ES-I3 (cell line): ENCODE data around the gene SNUPN.
"Not testable (repeated sequence)": the region's sequence is repeated elsewhere in the genome, so short reads cannot be mapped to it uniquely, and the experiment has no call there.

Experiments used
- H3K36me3 ChIP-seq: 2 replicates; pipeline ENCODE4 v1.6.1; 2013; ENCODE audit warnings: mild to moderate bottlenecking, low read length, control low read depth, moderate library complexity; ENCODE audit not compliant: insufficient read depth
- H3K4me1 ChIP-seq: 2 replicates; pipeline ENCODE4 v1.6.1; 2013; ENCODE audit warnings: mild to moderate bottlenecking, control low read depth, low read length; ENCODE audit not compliant: insufficient read depth
- H3K9ac ChIP-seq: 2 replicates; pipeline ENCODE4 v1.6.1; 2013; ENCODE audit warnings: low read depth, mild to moderate bottlenecking, low read length, moderate library complexity
- H3K9me3 ChIP-seq: 2 replicates; pipeline ENCODE4 v1.6.1; 2013; ENCODE audit warnings: mild to moderate bottlenecking, low read length, moderate library complexity; ENCODE audit not compliant: control insufficient read depth, insufficient read depth

The SNUPN gene

GRCh38 chr15:75561888-75562287 is 63.6 kb downstream of the SNUPN start:
- peaks cover 4% of the 10 kb centered on the region for H3K4me1 ChIP-seq
- no peaks in the 10 kb centered on the region for H3K9me3 ChIP-seq
- no peaks in the 10 kb centered on the region for H3K36me3 ChIP-seq
- no peak overlapping the region for H3K9ac ChIP-seq

GRCh38 chr15:75559360-75559759 is 66.2 kb downstream of the SNUPN start:
- not testable (repeated sequence) for H3K4me1 ChIP-seq, H3K9ac ChIP-seq, H3K9me3 ChIP-seq, H3K36me3 ChIP-seq

DNA sequence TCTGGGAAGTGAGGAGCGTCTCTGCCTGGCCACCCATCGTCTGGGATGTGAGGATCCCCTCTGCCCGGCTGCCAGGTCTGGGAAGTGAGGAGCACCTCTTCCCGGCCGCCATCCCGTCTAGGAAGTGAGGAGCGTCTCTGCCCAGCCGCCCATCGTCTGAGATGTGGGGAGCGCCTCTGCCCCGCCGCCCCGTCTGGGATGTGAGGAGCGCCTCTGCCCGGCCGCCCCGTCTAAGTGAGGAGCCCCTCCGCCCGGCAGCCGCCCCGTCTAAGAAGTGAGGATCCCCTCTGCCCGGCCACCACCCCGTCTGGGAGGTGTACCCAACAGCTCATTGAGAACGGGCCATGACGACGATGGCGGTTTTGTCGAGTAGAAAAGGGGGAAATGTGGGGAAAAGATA is 66.6 kb downstream of the SNUPN start:
- H3K4me1 ChIP-seq, H3K9me3 ChIP-seq, H3K36me3 ChIP-seq, H3K9ac ChIP-seq: not testable (repeated sequence)

DNA sequence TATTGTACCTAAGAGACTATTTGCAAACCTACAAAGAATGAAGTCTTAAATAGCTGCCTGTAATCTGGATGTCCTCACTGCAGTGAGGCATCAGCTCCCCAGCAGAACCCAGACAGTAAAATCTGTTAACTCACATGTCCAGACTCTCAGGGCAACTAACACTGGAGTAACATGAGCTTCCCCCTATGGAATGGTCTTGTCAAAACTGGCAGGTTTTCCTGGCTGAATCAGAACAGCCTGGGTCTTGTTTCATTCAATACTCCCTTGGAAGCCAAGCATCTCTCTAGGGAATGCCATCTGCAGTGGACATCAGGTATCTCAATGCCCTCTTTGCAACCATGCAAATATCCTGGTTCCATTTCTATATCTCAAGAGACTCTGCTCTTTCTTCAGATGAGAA is 70.8 kb downstream of the SNUPN start:
- H3K36me3 ChIP-seq: no peaks in the 10 kb centered on the region
- no peaks in the 10 kb centered on the region for H3K4me1 ChIP-seq
- no peak overlapping the region for H3K9ac ChIP-seq
- H3K9me3 ChIP-seq: no peaks in the 10 kb centered on the region

- no peaks in the 10 kb centered on the region for H3K4me1 ChIP-seq
- H3K9me3 ChIP-seq: no peaks in the 10 kb centered on the region
- no peaks in the 10 kb centered on the region for H3K36me3 ChIP-seq
- no peak overlapping the region for H3K9ac ChIP-seq
These were observed 71.9 kb downstream of the SNUPN start for GRCh38 chr15:75553659-75554058.

DNA sequence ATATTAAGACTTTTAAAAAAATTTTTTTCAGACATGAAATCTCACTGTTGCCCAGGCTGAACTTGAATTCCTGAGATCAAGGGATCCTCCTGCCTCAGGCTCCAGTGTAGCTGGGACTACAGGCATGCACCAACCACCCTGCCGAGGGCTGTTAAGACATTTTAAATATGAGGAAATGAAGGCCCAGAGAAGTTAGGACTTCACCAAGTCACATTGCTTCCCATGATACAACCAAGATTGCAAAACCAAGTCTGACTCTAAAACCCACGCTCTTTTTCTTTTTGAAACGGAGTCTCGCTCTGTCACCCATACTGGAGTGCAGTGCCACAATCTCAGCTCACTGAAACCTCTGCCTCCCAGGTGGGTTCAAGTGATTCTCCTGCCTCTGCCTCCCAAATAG is 74.4 kb downstream of the SNUPN start:
- no peaks in the 10 kb centered on the region for H3K4me1 ChIP-seq
- H3K9ac ChIP-seq: no peak overlapping the region
- H3K9me3 ChIP-seq: no peaks in the 10 kb centered on the region
- H3K36me3 ChIP-seq: no peaks in the 10 kb centered on the region
